HTR-8/SVneo (cell line): Measurements from ENCODE around the gene VWCE.
"Not testable (repeated sequence)": the region's sequence is repeated elsewhere in the genome, so short reads cannot be mapped to it uniquely, and the experiment has no call there.

Source experiments
- DNase-seq: peaks from one replicate; pipeline ENCODE4 v3.0.0; 2011; ENCODE audit warnings: low spot score, mixed read lengths; ENCODE audit not compliant: insufficient read length
- FAIRE-seq: peaks from 2 replicates; lab custom pipeline; 2011; peaks lifted over from hg19 to GRCh38; lab: Jason Lieb, UNC

Gene VWCE

GRCh38 chr11:61222692-61223091 is 72.4 kb downstream of the VWCE start:
- DNase-seq, FAIRE-seq: not testable (repeated sequence)

GRCh38 chr11:61222047-61222446 is 73.1 kb downstream of the VWCE start, which contains the start of gene PGA4:
Gene PGA4 (plus strand): TSS chr11:61222347. CDS start chr11:61222401, 54 bp downstream.
- FAIRE-seq = not testable (repeated sequence)

GRCh38 chr11:61219016-61219415 is 76.1 kb downstream of the VWCE start:
- not testable (repeated sequence) for FAIRE-seq, DNase-seq

More at GRCh38 chr11:61222047-61222446, 73.1 kb downstream of the VWCE start, which contains the start of gene PGA4:
- DNase-seq = not testable (repeated sequence)

- DNase-seq, FAIRE-seq: not testable (repeated sequence)
Measured at GRCh38 chr11:61218306-61218705, 76.8 kb downstream of the VWCE start.

GRCh38 chr11:61213711-61214324 is 81.3 kb downstream of the VWCE start:
- not testable (repeated sequence) for FAIRE-seq

GRCh38 chr11:61212202-61212601 is 82.9 kb downstream of the VWCE start:
- not testable (repeated sequence) for DNase-seq, FAIRE-seq

More at GRCh38 chr11:61213711-61214324, 81.3 kb downstream of the VWCE start:
- not testable (repeated sequence) for DNase-seq

DNA sequence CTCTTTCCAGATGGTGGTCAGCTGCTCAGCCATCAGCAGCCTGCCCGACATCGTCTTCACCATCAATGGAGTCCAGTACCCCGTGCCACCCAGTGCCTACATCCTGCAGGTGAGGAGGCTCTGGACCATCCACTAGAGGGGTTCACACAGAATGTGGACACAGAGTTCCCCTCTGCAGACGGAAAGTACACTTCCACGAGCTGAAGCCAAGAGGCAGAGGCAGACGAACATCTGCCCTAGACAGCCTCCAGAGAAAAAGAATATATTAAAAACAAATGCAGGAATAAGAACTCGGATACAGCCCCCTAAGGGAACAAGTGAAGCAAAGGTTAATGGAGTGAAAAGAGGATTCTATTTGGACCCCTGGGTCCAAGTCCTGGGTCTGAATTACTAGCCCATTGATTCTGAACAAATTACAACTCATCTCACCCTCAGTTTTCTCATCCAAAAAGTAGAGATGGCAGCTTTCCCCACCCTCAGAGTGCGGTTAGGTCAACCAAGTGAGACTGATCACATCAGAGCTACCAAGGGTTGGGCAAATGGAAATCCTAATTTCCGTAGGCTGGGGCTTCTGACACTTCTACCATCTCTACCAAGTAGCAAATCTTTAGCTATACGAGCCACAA is 83.7 kb downstream of the VWCE start:
- FAIRE-seq, DNase-seq: not testable (repeated sequence)

DNA sequence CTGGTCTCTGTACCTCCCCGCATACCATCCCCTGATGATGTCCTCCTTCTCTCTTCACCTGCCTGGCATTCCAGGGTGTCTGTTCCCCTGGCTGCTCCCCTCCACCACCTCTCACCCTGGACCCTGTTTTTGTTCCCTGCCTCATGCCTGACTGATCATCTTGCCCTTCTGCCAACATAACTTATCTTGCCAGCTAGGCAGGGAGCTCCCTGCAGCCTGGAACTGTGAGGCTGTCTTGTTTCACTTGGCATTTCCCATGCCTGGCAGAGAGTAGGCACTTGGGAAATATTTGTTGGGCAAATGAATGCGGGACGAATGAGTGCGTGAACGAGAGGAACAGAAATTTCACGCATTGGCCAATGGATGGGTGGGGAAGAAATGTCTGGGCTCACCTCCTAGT is 84.5 kb downstream of the VWCE start:
- not testable (repeated sequence) for DNase-seq

More for the DNA sequence above, 84.5 kb downstream of the VWCE start:
- FAIRE-seq = not testable (repeated sequence)
